ENCODE measurements around the gene CADM1.

DNA sequence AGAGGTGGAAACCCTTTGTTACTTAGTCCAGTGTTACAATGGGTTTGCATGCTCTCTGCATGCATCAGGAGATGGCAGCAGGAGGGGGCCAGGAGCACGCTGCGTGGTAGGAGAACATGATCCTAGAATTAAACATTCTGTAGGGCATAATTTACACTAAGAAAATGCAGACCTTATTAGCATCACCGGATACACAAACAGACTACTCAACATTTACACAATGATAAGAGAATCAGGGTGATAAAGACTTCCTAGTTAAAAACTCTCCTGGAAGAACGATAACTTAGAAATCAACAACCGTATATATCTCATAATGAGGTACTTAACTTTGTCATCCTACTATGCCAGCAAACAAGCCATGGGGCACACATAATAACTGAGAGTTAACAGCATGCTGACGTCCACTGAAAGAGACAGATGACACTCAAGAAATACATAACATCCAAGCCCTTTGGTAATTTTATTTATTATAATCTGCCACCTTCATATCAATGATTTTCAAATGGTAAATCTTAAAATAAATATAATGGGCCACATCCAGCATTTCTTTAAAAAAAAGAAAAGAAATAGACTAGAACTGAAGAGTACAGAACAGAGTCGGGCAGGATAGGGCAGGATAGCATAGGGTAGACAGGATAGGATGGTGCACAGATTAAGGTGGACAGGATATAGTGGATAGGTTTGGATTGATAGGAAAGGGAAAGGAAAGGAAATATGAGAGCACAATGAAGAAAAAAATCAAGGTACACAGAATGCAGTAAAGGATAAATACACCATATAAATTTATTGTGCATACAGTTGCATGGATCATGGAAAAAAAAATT, 27.5 kb downstream of the CADM1 start:
- TF ChIP-seq EZH2 (IDR thresholded peaks at IDR 0.05) (no peak), FOXP2 (optimal IDR thresholded peaks at IDR 0.05; ENCODE audit: control extremely low read depth, extremely low read length, insufficient read depth) (no peak)

Measured in SK-N-MC (cell line).